GM19238 (cell line): ENCODE results near the gene VSIG2.

Source experiments
- DNase-seq: peaks from one replicate; pipeline ENCODE4 v3.0.0; 2011; ENCODE audit warnings: low spot score; ENCODE audit not compliant: insufficient read length

VSIG2 gene

GRCh38 chr11:124724979-124725718, 26.9 kb downstream of the VSIG2 start:
- DNase-seq = peak; percentile 70

GRCh38 chr11:124722176-124722575, 29.9 kb downstream of the VSIG2 start:
- no peak for DNase-seq

GRCh38 chr11:124719534-124719933, 32.5 kb downstream of the VSIG2 start:
- no peak for DNase-seq

- DNase-seq = no peak
Measured at GRCh38 chr11:124718801-124719200, 33.3 kb downstream of the VSIG2 start.

- DNase-seq = no peak
Measured at GRCh38 chr11:124717786-124718651, 34.0 kb downstream of the VSIG2 start.

GRCh38 chr11:124717421-124717785, 34.7 kb downstream of the VSIG2 start:
- DNase-seq = no peak

- DNase-seq = no peak
Measured at GRCh38 chr11:124716591-124716990, 35.5 kb downstream of the VSIG2 start.

- DNase-seq = no peak
Measured at GRCh38 chr11:124712392-124712791, 39.7 kb downstream of the VSIG2 start.

- DNase-seq = no peak
Measured at GRCh38 chr11:124707829-124708228, 44.2 kb downstream of the VSIG2 start.

- no peak for DNase-seq
Measured at GRCh38 chr11:124700028-124700427, 52.0 kb downstream of the VSIG2 start.

GRCh38 chr11:124699547-124699946, 52.5 kb downstream of the VSIG2 start:
- DNase-seq = no peak
